IMR-90 (cell line): ENCODE measurements around the gene SPNS2. TPM values are rescaled to one million over a fixed set of nuclear protein-coding genes. Genes with fewer than 3 reads are reported as not detected.

ENCODE experiments used
- ATAC-seq: fragments of 200-7000 bp; cut with Tn5 transposase; 2 replicates; pipeline ENCODE4 v1.9.1; 2020; ENCODE audit warnings: low read depth, mild to moderate bottlenecking, moderate library complexity
- BruUV-seq: library from RNA; stranded (reverse); fragments of 400-500 nt; replicated peaks from 2 replicates; lab custom pipeline; 2021; lab: Mats Ljungman, UMichigan
- CTCF ChIA-PET: fragments of 300-600 bp; formaldehyde crosslinking; extraction: SDS; loops from one replicate; lab custom pipeline; 2021; ENCODE audit warnings: antibody characterized with exemption; lab: Yijun Ruan, JAX
- POLR2A ChIA-PET: fragments of 300-600 bp; sonication (Branson Sonifier 250); formaldehyde crosslinking; loops from one replicate; lab custom pipeline; 2022; ENCODE audit warnings: antibody characterized with exemption; ENCODE audit not compliant: unreplicated experiment; lab: Charles Lee
- DNase-seq: peaks from one replicate; pipeline ENCODE4 v3.0.0; 2013
- H2AFZ ChIP-seq: replicated peaks from 2 replicates; pipeline ENCODE3; 2013; ENCODE audit warnings: low read length, mild to moderate bottlenecking; ENCODE audit not compliant: poor library complexity
- H2AK5ac ChIP-seq: 2 replicates; pipeline ENCODE4 v1.6.1; 2013; ENCODE audit warnings: low read depth, low read length, inconsistent platforms
- H2AK9ac ChIP-seq: replicated peaks from 2 replicates; pipeline ENCODE3; 2013; ENCODE audit warnings: mild to moderate bottlenecking, low read depth, low read length, moderate library complexity; ENCODE audit not compliant: poor library complexity
- H2BK120ac ChIP-seq: 2 replicates; pipeline ENCODE4 v1.6.1; 2013; ENCODE audit warnings: low read depth, low read length, inconsistent platforms
- H2BK15ac ChIP-seq: 3 replicates; pipeline ENCODE4 v1.6.1; 2013; ENCODE audit warnings: low read depth, low read length, inconsistent platforms
- H2BK20ac ChIP-seq: 2 replicates; pipeline ENCODE4 v1.6.1; 2013; ENCODE audit warnings: low read depth, mild to moderate bottlenecking, inconsistent platforms, low read length, moderate library complexity
- H2BK5ac ChIP-seq: 2 replicates; pipeline ENCODE4 v1.6.1; 2013; ENCODE audit warnings: mild to moderate bottlenecking, low read depth, low read length, inconsistent platforms; ENCODE audit not compliant: poor library complexity, severe bottlenecking
- H3K14ac ChIP-seq: replicated peaks from 2 replicates; pipeline ENCODE4 v1.6.1; 2013; ENCODE audit warnings: low read depth, low read length, inconsistent platforms
- H3K18ac ChIP-seq: 2 replicates; pipeline ENCODE4 v1.6.1; 2013; ENCODE audit warnings: low read depth, low read length, control low read depth
- H3K23ac ChIP-seq: 2 replicates; pipeline ENCODE4 v1.6.1; 2013; ENCODE audit warnings: low read depth, low read length, inconsistent platforms
- H3K27ac ChIP-seq: 2 replicates; pipeline ENCODE4 v1.5.1; 2013; ENCODE audit warnings: mild to moderate bottlenecking, control low read depth, low read length; ENCODE audit not compliant: insufficient read depth
- H3K27me3 ChIP-seq: 2 replicates; pipeline ENCODE4 v1.6.1; 2013; ENCODE audit warnings: low read length; ENCODE audit not compliant: control insufficient read depth, insufficient read depth
- H3K36me3 ChIP-seq: 2 replicates; pipeline ENCODE4 v1.6.1; 2013; ENCODE audit warnings: low read length, mixed read lengths; ENCODE audit not compliant: control insufficient read depth, insufficient read depth
- H3K4ac ChIP-seq: 2 replicates; pipeline ENCODE4 v1.6.1; 2013; ENCODE audit warnings: low read depth, low read length, inconsistent platforms
- H3K4me1 ChIP-seq: 2 replicates; pipeline ENCODE4 v1.6.1; 2013; ENCODE audit warnings: low read length, mixed read lengths; ENCODE audit not compliant: control insufficient read depth, insufficient read depth
- H3K4me2 ChIP-seq: 2 replicates; pipeline ENCODE4 v1.6.1; 2013; ENCODE audit warnings: low read depth, mild to moderate bottlenecking, control low read depth, low read length, moderate library complexity
- H3K4me3 ChIP-seq: 2 replicates; pipeline ENCODE4 v1.5.1; 2013; ENCODE audit warnings: low read depth, mild to moderate bottlenecking, control low read depth, low read length, moderate library complexity; ENCODE audit not compliant: insufficient read depth
- H3K56ac ChIP-seq: 2 replicates; pipeline ENCODE4 v1.6.1; 2013; ENCODE audit warnings: low read length, inconsistent platforms; ENCODE audit not compliant: insufficient read depth; ENCODE audit errors: extremely low read depth
- H3K79me1 ChIP-seq, 2 experiments: 2 replicates each; pipeline ENCODE4 v1.6.1; 2013; ENCODE audit warnings: low read length in 2 of 2, inconsistent platforms in 1 of 2, low read depth in 1 of 2
- H3K9ac ChIP-seq: 2 replicates; pipeline ENCODE4 v1.6.1; 2013; ENCODE audit warnings: low read depth, low read length, control low read depth
- H3K9me1 ChIP-seq: 2 replicates; pipeline ENCODE4 v1.6.1; 2013; ENCODE audit warnings: low read length, inconsistent platforms; ENCODE audit not compliant: insufficient read depth
- H3K9me3 ChIP-seq: 2 replicates; pipeline ENCODE4 v1.6.1; 2013; ENCODE audit warnings: low read length; ENCODE audit not compliant: control insufficient read depth, insufficient read depth
- H4K20me1 ChIP-seq: 2 replicates; pipeline ENCODE4 v1.6.1; 2013; ENCODE audit warnings: low read length, inconsistent platforms; ENCODE audit not compliant: insufficient read depth
- H4K5ac ChIP-seq: 2 replicates; pipeline ENCODE4 v1.6.1; 2013; ENCODE audit warnings: mild to moderate bottlenecking, low read depth, low read length, control low read depth
- H4K8ac ChIP-seq, 2 experiments: 2 replicates each; pipeline ENCODE4 v1.6.1; 2013; ENCODE audit warnings: low read depth in 2 of 2, low read length in 2 of 2, control low read depth in 1 of 2, inconsistent platforms in 1 of 2
- H4K91ac ChIP-seq: 2 replicates; pipeline ENCODE4 v1.6.1; 2013; ENCODE audit warnings: low read depth, low read length, inconsistent platforms; ENCODE audit not compliant: insufficient read depth
- BHLHE40 ChIP-seq: fragments of 150-350 bp; IDR thresholded peaks from 2 replicates; pipeline ENCODE4 v1.6.1; 2016; ENCODE audit warnings: mild to moderate bottlenecking, low read depth, low read length
- CHD1 ChIP-seq: IDR thresholded peaks from 2 replicates; pipeline ENCODE4 v1.6.1; 2012; ENCODE audit warnings: low read depth, low read length, improper control_type of control experiment
- FOS ChIP-seq: fragments of 150-350 bp; IDR thresholded peaks from 2 replicates; pipeline ENCODE4 v1.6.1; 2016; ENCODE audit warnings: low read depth, low read length
- MAFK ChIP-seq: IDR thresholded peaks from 2 replicates; pipeline ENCODE4 v1.6.1; 2012; ENCODE audit warnings: low read depth, low read length, improper control_type of control experiment
- MAZ ChIP-seq: IDR thresholded peaks from 2 replicates; pipeline ENCODE4 v1.6.1; 2012; ENCODE audit warnings: low read depth, mild to moderate bottlenecking, low read length, improper control_type of control experiment, moderate library complexity, borderline replicate concordance
- MXI1 ChIP-seq: IDR thresholded peaks from 2 replicates; pipeline ENCODE4 v1.6.1; 2012; ENCODE audit warnings: low read depth, mild to moderate bottlenecking, low read length, moderate library complexity, borderline replicate concordance
- NFE2L2 ChIP-seq: fragments of 150-350 bp; IDR thresholded peaks from 2 replicates; pipeline ENCODE4 v1.6.1; 2016; ENCODE audit warnings: low read depth, mild to moderate bottlenecking, low read length
- POLR2A ChIP-seq: IDR thresholded peaks from 2 replicates; pipeline ENCODE4 v1.6.1; 2012; ENCODE audit warnings: mild to moderate bottlenecking, low read depth, low read length
- RAD21 ChIP-seq: IDR thresholded peaks from 2 replicates; pipeline ENCODE4 v1.6.1; 2012; ENCODE audit warnings: low read length, improper control_type of control experiment
- RCOR1 ChIP-seq: IDR thresholded peaks from 2 replicates; pipeline ENCODE4 v1.6.1; 2012; ENCODE audit warnings: mild to moderate bottlenecking, low read length, improper control_type of control experiment; ENCODE audit not compliant: insufficient replicate concordance
- RFX5 ChIP-seq: IDR thresholded peaks from 2 replicates; pipeline ENCODE4 v1.8.0; 2012; ENCODE audit warnings: low read depth, mild to moderate bottlenecking, low read length, moderate library complexity
- WGBS, 2 experiments: methylation state at CpG; one replicate each; pipeline versions ENCODE4 v1.1.5 to v1.1.7; 2013; ENCODE audit warnings: missing lambda C conversion rate in 2 of 2; ENCODE audit not compliant: insufficient read length in 1 of 2; ENCODE audit errors: extremely low coverage in 2 of 2; 5-methylcytosine and 5-hydroxymethylcytosine counted together
- dilution Hi-C: fragments of 300-500 bp; cut with HindIII; formaldehyde crosslinking; loops from one replicate; pipeline ENCODE4 v1.14.3; 2018; ENCODE audit warnings: low sequenced_read_pairs; ENCODE audit not compliant: unreplicated experiment
- in situ Hi-C: fragments of 300-500 bp; cut with MboI; formaldehyde crosslinking; loops from 3 replicates; pipeline ENCODE4 v1.14.3; 2019; ENCODE audit warnings: low sequenced_read_pairs, inconsistent platforms, mixed read lengths
- intact Hi-C: fragments of 100-400 bp; cut with micrococcal nuclease; formaldehyde crosslinking; loops from 2 replicates; pipeline ENCODE4 v1.10.0; 2022
- polyA plus RNA-seq, 3 experiments: library from polyadenylated mRNA; depleted of rRNA; stranded (reverse); fragments of >200 nt; gene quantifications; 2 replicates each; pipeline ENCODE4 v1.2.3, GENCODE V29; 2012; ENCODE audit warnings: low replicate concordance in 1 of 3
- total RNA-seq: library from RNA; depleted of rRNA; stranded (reverse); fragments of >200 nt; gene quantifications from 2 replicates; pipeline ENCODE4 v1.2.3, GENCODE V29; 2012
- TF ChIP-seq, protein P1 (sequence below): fragments of 150-350 bp; IDR thresholded peaks from 2 replicates; pipeline ENCODE4 v1.6.1; 2017; ENCODE audit warnings: mild to moderate bottlenecking, antibody characterized with exemption, low read length, low read depth
- TF ChIP-seq, protein P2 (sequence below): conservative IDR thresholded peaks from 2 replicates; pipeline ENCODE4 v1.5.1; 2012; ENCODE audit warnings: mild to moderate bottlenecking, low read depth, low read length, improper control_type of control experiment

The SPNS2 gene
- total and polyA plus RNA-seq, 2 of the 4 experiments (the other 2 are of a cell fraction): under 0.01 TPM; not detected in 1

- Histone ChIP-seq H4K8ac (no peak overlapping the region), H3K56ac (no peak overlapping the region), H3K9ac (no peak overlapping the region), H2BK5ac (no peak overlapping the region), H3K79me1 (no peaks in the 10 kb centered on the region), H4K5ac (no peak overlapping the region), H3K23ac (no peak overlapping the region), H4K20me1 (no peaks in the 10 kb centered on the region; the same call in 1 of the 2 replicates), H3K36me3 (no peaks in the 10 kb centered on the region), H3K18ac (no peak overlapping the region), H3K27ac (no peak overlapping the region), H3K4me1 (no peaks in the 10 kb centered on the region), H3K27me3 (peaks cover 15% of the 10 kb centered on the region), H3K4me3 (no peak overlapping the region), H2BK20ac (no peak overlapping the region), H3K9me3 (peaks cover 6% of the 10 kb centered on the region; the same call in 1 of the 2 replicates), H2AFZ (no peak overlapping the region), H2AK5ac (no peak overlapping the region), H3K4me2 (no peak overlapping the region), H3K4ac (no peak overlapping the region), H3K9me1 (no peaks in the 10 kb centered on the region), H3K14ac (no peak overlapping the region), H2AK9ac (no peak overlapping the region), H2BK120ac (no peak overlapping the region), H4K91ac (no peak overlapping the region), H2BK15ac (no peak overlapping the region)
- no peak for TF ChIP-seq MAFK
- no peak for TF ChIP-seq MXI1
- TF ChIP-seq FOS: no peak
- TF ChIP-seq, protein P1, sequence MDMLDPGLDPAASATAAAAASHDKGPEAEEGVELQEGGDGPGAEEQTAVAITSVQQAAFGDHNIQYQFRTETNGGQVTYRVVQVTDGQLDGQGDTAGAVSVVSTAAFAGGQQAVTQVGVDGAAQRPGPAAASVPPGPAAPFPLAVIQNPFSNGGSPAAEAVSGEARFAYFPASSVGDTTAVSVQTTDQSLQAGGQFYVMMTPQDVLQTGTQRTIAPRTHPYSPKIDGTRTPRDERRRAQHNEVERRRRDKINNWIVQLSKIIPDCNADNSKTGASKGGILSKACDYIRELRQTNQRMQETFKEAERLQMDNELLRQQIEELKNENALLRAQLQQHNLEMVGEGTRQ: no peak
- TF ChIP-seq CHD1: no peak
- no peak for TF ChIP-seq RFX5
- TF ChIP-seq BHLHE40: no peak
- TF ChIP-seq NFE2L2: no peak
- TF ChIP-seq RCOR1: no peak
- TF ChIP-seq MAZ: no peak
- TF ChIP-seq, protein P2, sequence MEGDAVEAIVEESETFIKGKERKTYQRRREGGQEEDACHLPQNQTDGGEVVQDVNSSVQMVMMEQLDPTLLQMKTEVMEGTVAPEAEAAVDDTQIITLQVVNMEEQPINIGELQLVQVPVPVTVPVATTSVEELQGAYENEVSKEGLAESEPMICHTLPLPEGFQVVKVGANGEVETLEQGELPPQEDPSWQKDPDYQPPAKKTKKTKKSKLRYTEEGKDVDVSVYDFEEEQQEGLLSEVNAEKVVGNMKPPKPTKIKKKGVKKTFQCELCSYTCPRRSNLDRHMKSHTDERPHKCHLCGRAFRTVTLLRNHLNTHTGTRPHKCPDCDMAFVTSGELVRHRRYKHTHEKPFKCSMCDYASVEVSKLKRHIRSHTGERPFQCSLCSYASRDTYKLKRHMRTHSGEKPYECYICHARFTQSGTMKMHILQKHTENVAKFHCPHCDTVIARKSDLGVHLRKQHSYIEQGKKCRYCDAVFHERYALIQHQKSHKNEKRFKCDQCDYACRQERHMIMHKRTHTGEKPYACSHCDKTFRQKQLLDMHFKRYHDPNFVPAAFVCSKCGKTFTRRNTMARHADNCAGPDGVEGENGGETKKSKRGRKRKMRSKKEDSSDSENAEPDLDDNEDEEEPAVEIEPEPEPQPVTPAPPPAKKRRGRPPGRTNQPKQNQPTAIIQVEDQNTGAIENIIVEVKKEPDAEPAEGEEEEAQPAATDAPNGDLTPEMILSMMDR: no peak
- TF ChIP-seq RAD21: no peak
- no peak for TF ChIP-seq POLR2A
- intact Hi-C loops: no loop called here
- WGBS, 2 experiments: 58% methylated on average over 4 of the region's 10 CpGs; no CpG with 5 or more reads in 1 of the 2 experiments
- ChIA-PET POLR2A (no interaction called here), CTCF (no interaction called here)
- ATAC-seq (no peak), DNase-seq (no peak)
- BruUV-seq: no TSS peak
- dilution Hi-C loops: no loop called here
- in situ Hi-C loops: no loop called here
These were observed 34.7 kb upstream of the SPNS2 start for GRCh38 chr17:4463818-4464476.
